Sigmoid colon (tissue), 7 donors: ENCODE results near the gene ADORA1. TPM values are rescaled to one million over a fixed set of nuclear protein-coding genes. Genes with fewer than 3 reads are reported as not detected.

Source experiments
- DNase-seq: peaks from one replicate; pipeline ENCODE4 v3.0.0-alpha.2; 2019
- H3K27ac ChIP-seq, 4 donors: fragments of 200-600 bp; sonication (generic); one replicate each; pipeline ENCODE4 v1.5.1; 2016 to 2019; ENCODE audit warnings: mild to moderate bottlenecking in 1 of 4
- H3K27me3 ChIP-seq, 3 donors: fragments of 200-600 bp; sonication (generic); one replicate each; pipeline ENCODE4 v1.5.1; 2019; ENCODE audit warnings: mild to moderate bottlenecking in 1 of 3
- H3K36me3 ChIP-seq, 4 donors: fragments of 200-600 bp; sonication (generic); one replicate each; pipeline ENCODE4 v1.5.1; 2016 to 2019
- H3K4me1 ChIP-seq, 4 donors: fragments of 200-600 bp; sonication (generic); one replicate each; pipeline ENCODE4 v1.5.1; 2017 to 2019
- H3K4me3 ChIP-seq, 4 donors: fragments of 200-600 bp; sonication (generic); one replicate each; pipeline ENCODE4 v1.5.1; 2017 to 2019; ENCODE audit warnings: mild to moderate bottlenecking in 2 of 4, moderate library complexity in 1 of 4
- H3K9me3 ChIP-seq, 4 donors: fragments of 200-600 bp in 3 of 4; sonication (generic) in 3 of 4; one replicate each; pipeline versions ENCODE4 v1.5.1 to v1.6.1; 2013 to 2019
- EP300 ChIP-seq, 4 donors: sonication (generic); formaldehyde crosslinking; IDR thresholded peaks; one replicate each; pipeline ENCODE4 v1.6.1; 2017; ENCODE audit warnings: antibody characterized with exemption in 4 of 4
- POLR2A ChIP-seq, 2 donors: fragments of 450-650 bp; IDR thresholded peaks; one replicate each; pipeline ENCODE4 v1.6.1; 2016; ENCODE audit warnings: antibody characterized with exemption in 2 of 2, mild to moderate bottlenecking in 2 of 2, moderate library complexity in 2 of 2
- POLR2AphosphoS5 ChIP-seq, 4 donors: sonication (generic); formaldehyde crosslinking; IDR thresholded peaks; one replicate each; pipeline ENCODE4 v1.6.1; 2017; ENCODE audit warnings: antibody characterized with exemption in 4 of 4
- WGBS, 2 donors: extraction: QIAGEN DNeasy Blood & Tissue Kit; methylation state at CpG; one replicate each; pipeline ENCODE4 v1.1.7; 2013; 5-methylcytosine and 5-hydroxymethylcytosine counted together
- intact Hi-C: fragments of 100-400 bp; cut with DNase I; formaldehyde crosslinking; loops from one replicate; pipeline ENCODE4 v1.15.1; 2023
- polyA plus RNA-seq, 3 donors: library from polyadenylated mRNA; stranded (reverse); fragments of 200-250 nt; gene quantifications; one replicate each; pipeline ENCODE4 v1.2.3, GENCODE V29; 2013
- total RNA-seq, 4 donors: library from RNA; depleted of rRNA; stranded (reverse); fragments of >200 nt; gene quantifications; one replicate each; pipeline ENCODE4 v1.1.0, GENCODE V29; 2016
- TF ChIP-seq, protein P1 (sequence below), 4 experiments: fragments of 450-650 bp in 3 of 4; fragments of 200-600 bp in 1 of 4; IDR thresholded peaks; one replicate each; pipeline ENCODE4 v1.5.1; 2016 to 2019; ENCODE audit warnings: antibody characterized with exemption in 4 of 4, mild to moderate bottlenecking in 3 of 4, moderate library complexity in 2 of 4
- donor health status: healthy with polysubstance abuse.
- donor health status: Bipolar disorder and iron deficiency.
- donor health status: healthy.

The ADORA1 gene
- total and polyA plus RNA-seq, 7 donors, result 0.33 to 1.3 (median 1.0) TPM; not detected in 3

- intact Hi-C loops, result no loop called here
- no peak for DNase-seq
- no peak overlapping the region for H3K4me3 ChIP-seq
- no peak for TF ChIP-seq POLR2AphosphoS5 (IDR thresholded peaks at IDR 0.05)
- TF ChIP-seq POLR2A (IDR thresholded peaks at IDR 0.05), result no peak
- no peak for TF ChIP-seq EP300 (IDR thresholded peaks at IDR 0.05)
- TF ChIP-seq, protein P1, sequence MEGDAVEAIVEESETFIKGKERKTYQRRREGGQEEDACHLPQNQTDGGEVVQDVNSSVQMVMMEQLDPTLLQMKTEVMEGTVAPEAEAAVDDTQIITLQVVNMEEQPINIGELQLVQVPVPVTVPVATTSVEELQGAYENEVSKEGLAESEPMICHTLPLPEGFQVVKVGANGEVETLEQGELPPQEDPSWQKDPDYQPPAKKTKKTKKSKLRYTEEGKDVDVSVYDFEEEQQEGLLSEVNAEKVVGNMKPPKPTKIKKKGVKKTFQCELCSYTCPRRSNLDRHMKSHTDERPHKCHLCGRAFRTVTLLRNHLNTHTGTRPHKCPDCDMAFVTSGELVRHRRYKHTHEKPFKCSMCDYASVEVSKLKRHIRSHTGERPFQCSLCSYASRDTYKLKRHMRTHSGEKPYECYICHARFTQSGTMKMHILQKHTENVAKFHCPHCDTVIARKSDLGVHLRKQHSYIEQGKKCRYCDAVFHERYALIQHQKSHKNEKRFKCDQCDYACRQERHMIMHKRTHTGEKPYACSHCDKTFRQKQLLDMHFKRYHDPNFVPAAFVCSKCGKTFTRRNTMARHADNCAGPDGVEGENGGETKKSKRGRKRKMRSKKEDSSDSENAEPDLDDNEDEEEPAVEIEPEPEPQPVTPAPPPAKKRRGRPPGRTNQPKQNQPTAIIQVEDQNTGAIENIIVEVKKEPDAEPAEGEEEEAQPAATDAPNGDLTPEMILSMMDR (IDR thresholded peaks at IDR 0.05), result no peak
- H3K4me1 ChIP-seq, result no peaks in the 10 kb centered on the region
- no peaks in the 10 kb centered on the region for H3K36me3 ChIP-seq
- H3K27ac ChIP-seq, result no peak overlapping the region
- H3K9me3 ChIP-seq, result no peaks in the 10 kb centered on the region
- H3K27me3 ChIP-seq, result no peaks in the 10 kb centered on the region
- WGBS, 2 donors, result 75 to 83% methylated on average over 7 of the region's 7 CpGs
Measured at GRCh38 chr1:203089001-203089650, 38.4 kb upstream of the ADORA1 start.

- H3K27ac ChIP-seq, result no peak overlapping the region
- DNase-seq, result no peak
- intact Hi-C loops, result no loop called here
- TF ChIP-seq, protein P1 (IDR thresholded peaks at IDR 0.05), result no peak
- TF ChIP-seq EP300 (IDR thresholded peaks at IDR 0.05) (no peak), POLR2A (IDR thresholded peaks at IDR 0.05) (no peak), POLR2AphosphoS5 (IDR thresholded peaks at IDR 0.05) (no peak)
- H3K36me3 ChIP-seq, result no peaks in the 10 kb centered on the region
- no peaks in the 10 kb centered on the region for H3K4me1 ChIP-seq
- H3K9me3 ChIP-seq, result peaks cover 0 to 4% (median 2%) of the 10 kb centered on the region in 4 donors
- no peak overlapping the region for H3K4me3 ChIP-seq
- WGBS, 2 donors, result 70 to 83% methylated on average over 7 of the region's 7 CpGs
- H3K27me3 ChIP-seq, result no peaks in the 10 kb centered on the region
Measured at GRCh38 chr1:203089651-203090045, 37.9 kb upstream of the ADORA1 start.

GRCh38 chr1:203090421-203091198 is 36.9 kb upstream of the ADORA1 start:
- no peaks in the 10 kb centered on the region for H3K4me1 ChIP-seq
- intact Hi-C loops, result no loop called here
- H3K36me3 ChIP-seq, result no peaks in the 10 kb centered on the region
- no peak overlapping the region for H3K27ac ChIP-seq
- DNase-seq, result no peak
- WGBS, 2 donors, result 78 to 80% methylated on average over 6 of the region's 6 CpGs
- peaks cover 0 to 13% (median 6%) of the 10 kb centered on the region in 4 donors for H3K9me3 ChIP-seq
- TF ChIP-seq POLR2AphosphoS5 (IDR thresholded peaks at IDR 0.05), result no peak
- TF ChIP-seq POLR2A (IDR thresholded peaks at IDR 0.05), result no peak
- TF ChIP-seq, protein P1 (IDR thresholded peaks at IDR 0.05), result no peak
- no peak for TF ChIP-seq EP300 (IDR thresholded peaks at IDR 0.05)
- H3K27me3 ChIP-seq, result no peaks in the 10 kb centered on the region
- no peak overlapping the region for H3K4me3 ChIP-seq

DNA sequence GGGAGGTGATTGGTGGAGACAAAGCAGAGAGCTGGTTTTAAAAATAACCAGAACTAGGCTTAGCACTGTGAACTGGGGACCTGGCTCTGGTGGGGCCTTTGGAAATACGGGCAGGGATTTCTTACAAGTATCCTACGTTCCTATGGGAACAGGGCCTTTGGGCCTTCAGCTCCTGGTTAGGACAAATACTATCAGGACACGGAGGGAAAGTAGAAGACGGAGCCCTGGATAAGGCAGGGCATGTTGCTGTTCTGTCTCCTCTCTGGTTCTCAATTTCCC is 36.4 kb upstream of the ADORA1 start:
- no peak overlapping the region for H3K4me3 ChIP-seq
- peaks cover 0 to 14% (median 7%) of the 10 kb centered on the region in 4 donors for H3K9me3 ChIP-seq
- no peaks in the 10 kb centered on the region for H3K36me3 ChIP-seq
- H3K27ac ChIP-seq, result no peak overlapping the region
- TF ChIP-seq, protein P1 (IDR thresholded peaks at IDR 0.05), result no peak
- TF ChIP-seq POLR2AphosphoS5 (IDR thresholded peaks at IDR 0.05) (no peak), POLR2A (IDR thresholded peaks at IDR 0.05) (no peak)
- WGBS, 2 donors, result 68 to 88% methylated on average over 4 of the region's 4 CpGs
- DNase-seq, result no peak
- intact Hi-C loops, result no loop called here
- H3K27me3 ChIP-seq, result no peaks in the 10 kb centered on the region
- no peaks in the 10 kb centered on the region for H3K4me1 ChIP-seq
